HG03196 (cell line): Measurements from ENCODE around the gene THSD4.
"Not testable (repeated sequence)": the region's sequence is repeated elsewhere in the genome, so short reads cannot be mapped to it uniquely, and the experiment has no call there.

Experiments used
- ATAC-seq: cut with Tn5 transposase; IDR thresholded peaks from one replicate; pipeline ENCODE4 v1.9.1; 2021; ENCODE audit not compliant: unreplicated experiment

The THSD4 gene

DNA sequence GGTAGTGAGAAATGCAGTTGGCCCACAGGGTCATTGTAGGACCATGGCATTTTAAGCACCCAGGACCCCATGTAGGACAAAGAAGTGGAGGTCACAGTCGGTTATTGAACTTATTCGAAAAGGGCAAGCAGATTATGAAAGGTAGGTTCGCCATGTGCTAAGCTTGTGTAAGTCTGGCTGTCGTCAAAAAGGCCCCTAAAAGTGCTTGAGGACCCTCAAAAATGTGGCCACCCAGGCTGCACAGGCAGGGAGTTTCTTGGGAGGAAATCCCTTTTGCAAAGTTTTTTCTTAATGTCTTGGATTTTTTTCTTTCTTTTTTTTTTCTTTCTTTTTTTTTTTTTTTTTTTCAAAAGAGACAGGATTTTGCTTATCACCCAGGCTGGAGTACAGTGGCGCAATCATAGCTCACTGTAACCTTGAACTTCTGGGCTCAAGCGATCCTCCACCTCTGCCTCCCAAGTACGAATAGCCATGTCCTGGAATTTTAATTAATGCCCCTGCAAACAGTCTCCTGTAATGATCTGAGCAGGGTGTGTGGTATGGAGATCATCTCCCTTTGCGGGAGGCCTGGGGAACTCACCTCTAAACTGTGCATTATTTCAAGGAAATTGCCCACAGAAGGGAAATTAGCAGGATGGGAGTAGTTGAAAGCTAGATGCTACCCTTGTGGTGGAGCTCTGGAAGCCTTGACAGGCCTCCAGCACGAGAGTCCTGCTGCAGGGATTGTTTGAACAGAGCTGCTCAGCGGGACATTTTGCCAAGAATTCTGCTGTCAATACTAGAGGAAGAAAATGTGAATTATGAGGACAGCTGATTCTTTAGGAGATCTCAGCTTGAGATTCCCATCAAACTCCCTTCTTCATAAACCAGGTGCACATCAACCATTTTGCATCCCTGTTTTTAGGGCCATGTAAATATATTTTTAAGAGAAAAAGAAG is 28.4 kb downstream of the THSD4 start:
- ATAC-seq: no peak

DNA sequence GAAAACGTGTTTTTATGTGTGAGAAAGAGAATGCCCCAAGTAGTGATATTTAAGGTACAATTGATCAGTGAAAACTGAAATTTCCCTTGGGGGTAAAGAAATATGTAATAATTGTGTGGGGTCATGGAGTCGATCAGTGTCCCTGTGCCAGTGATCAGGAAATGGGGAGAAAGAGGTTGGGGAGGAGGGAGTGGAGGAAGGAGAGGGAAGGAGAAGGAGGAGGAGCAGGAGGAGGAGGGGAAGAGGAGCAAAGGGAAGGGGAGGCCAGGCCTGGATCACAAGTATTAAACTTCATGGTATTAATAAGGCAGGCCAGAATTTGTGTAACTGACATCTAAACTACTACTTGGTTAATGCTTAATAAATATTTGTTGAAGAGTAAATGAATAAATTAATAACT is 30.4 kb downstream of the THSD4 start:
- ATAC-seq: no peak

DNA sequence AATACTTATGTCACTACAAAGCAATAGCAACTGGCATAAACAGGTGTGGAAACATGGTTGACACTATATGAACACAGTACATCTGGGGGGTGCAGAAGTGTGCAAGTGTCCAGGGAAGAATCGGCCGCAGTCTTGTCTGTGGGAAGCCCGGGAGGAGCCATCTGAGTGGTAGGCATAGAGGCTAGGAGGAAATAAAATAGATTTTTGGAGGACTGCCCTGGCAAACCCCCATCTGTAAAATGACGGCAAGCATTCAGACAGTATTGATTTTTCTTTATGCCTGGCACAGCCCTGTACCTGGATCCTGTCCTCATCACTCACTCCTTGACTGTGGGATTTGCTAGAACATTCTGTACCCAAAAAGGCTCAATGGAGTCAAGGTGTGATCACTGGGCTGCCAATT is 31.3 kb downstream of the THSD4 start:
- ATAC-seq: no peak

DNA sequence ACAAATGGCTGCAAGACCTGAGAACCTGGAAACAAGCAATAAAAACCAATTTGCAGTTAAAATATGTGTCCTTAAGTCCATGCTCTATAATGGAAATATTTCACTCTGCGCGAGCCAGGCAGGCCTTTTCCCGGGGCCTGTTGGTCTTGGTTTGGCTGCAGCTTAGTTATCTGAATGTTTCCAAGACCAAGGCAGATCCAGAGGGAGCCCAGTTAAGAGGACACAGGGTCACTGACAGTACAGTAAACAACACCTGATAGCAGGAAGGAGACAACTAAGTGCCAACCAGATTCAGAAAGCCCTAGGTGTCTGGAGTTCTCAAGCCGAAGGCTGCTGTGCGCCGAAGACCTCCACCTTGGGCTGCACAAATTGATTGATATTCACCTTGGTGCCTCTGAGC is 32.8 kb downstream of the THSD4 start:
- ATAC-seq: no peak

DNA sequence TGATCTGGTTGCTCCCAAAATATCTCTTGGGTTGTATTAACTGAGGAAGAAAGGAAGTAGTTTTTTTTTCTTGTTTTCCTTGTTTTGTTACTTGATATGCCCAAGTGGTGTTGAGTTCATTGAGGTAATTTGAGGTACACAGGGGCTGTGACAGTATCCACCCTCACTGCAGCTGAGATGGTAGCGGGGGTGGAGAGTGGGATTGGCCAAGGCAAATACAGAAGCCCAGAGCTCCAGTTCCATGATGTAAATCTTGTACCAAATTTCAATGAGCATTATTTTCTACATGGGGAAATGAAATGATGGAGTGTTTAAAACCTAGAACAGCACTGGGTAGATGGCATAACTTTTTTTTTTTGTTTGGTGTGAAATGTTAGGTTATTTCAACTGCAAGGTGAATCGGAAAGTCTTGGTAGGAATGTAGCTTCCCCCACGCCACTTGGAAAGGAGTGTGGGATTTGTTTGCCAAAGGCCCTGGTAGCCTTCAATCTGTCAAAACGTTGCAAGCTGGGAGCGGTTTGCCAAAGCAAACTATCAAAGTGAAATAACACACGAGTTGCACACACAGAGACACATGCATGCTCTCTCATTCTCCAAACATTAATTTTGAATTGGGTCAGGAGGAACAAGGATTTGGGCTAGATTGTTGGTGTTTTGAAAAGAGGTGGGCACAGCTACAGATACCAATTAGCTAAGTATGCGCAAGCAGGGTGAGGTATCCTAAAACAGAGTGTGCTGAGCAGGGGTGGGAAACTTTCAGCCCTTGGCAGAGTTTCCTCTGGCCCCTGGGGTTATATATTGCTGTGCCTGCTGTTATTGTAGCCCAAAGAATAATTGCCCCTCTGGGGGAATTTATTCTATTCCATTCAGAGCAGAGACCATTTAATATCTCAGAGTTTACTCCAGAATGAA is 34.6 kb downstream of the THSD4 start:
- no peak for ATAC-seq

DNA sequence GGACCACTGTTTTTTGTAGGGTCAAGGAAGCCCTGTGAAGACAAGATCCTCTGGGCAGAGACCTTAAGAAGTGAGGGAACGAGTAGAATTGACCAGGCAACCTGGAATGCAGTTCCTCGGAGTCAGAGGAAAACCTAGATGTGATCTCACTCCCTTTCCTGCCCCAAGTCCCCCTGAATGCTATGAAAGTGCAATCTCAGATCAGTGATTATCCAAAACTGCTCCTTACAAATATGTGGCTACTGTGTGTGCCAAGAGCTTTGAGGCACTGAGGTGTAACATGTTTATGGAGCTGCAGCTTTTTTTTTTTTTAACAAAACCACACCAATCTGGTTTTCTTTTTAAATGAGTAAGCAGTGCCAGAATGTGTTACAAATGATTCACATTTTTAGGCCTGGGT is 35.8 kb downstream of the THSD4 start:
- ATAC-seq: no peak

DNA sequence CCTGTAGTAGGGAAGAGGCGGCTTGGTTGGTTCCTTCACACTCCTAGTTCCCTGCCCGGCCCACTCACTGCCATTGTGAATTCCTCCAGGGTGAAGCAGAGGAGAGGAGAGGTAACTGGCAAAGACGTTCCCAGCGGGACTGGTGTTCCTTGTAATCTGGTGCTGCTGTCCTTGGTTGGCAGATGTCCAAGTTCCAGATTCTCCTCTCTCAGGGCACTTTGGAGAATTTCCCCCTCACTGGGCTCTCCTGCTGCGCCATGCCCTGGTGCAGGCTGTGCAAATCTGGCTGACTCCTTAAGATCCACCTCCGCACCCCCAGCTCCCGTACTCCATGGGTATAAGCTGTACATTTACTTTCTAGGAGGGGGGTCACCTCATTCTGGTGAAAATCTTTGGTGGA is 37.3 kb downstream of the THSD4 start:
- ATAC-seq: no peak

DNA sequence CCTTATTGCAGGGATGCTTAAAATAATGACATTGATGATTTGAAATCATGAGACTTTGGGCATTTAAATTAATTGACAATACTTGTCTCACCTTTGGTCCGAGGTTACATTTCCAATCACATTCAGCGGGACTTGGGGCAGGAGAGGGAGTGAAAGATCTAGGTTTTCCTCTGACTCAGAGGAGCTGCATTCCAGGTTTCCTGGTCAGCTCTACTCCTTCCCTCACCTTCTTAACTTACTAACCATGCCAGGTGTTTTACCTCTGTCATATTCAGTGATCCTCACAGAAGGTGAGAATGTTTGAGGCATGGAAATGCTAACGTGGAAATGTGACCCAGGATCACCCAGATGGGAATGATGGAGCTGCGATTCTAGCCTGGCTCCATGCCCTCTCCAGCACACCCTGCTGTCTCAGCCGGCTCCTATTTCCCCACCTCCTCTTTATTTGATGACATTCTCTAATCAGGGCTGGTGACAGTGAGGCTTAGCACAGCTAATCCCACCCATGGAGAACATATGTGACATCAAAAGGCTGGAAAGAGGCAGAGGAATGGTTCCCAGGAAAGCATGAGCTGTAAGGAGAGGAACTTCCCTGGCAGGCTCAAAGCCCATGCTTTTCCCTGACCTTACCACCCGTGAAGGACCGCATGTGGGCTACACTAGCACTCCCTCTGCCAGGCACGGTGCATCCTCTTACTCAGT is 38.7 kb downstream of the THSD4 start:
- ATAC-seq: no peak

DNA sequence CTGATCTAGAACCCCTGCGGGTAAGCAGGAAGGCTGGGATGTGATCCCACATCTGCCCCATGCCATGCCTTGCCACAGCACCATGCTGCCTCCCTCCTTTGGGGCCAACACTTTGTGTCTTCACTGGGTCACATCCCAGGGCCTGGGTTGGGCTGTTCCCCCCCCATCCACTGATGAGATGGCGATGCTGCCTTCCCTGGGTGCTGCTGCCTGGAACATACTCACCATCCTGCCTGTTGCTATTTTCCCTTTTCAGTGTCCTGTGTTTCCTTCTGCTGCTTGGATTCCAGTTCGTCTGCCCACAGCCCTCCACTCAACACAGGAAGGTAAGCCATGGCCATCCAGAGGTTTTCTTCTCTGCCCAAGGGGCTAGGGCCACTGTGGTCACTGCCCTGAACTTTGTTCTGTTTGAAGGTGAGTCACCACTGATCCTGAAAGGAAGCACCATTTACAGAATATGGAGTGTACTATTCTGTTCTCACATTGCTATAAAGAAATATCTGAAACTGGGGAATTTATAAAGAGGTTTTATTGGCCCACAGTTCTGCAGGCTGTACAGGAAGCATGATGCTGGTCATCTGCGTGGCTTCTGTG is 39.4 kb downstream of the THSD4 start:
- ATAC-seq: no peak

DNA sequence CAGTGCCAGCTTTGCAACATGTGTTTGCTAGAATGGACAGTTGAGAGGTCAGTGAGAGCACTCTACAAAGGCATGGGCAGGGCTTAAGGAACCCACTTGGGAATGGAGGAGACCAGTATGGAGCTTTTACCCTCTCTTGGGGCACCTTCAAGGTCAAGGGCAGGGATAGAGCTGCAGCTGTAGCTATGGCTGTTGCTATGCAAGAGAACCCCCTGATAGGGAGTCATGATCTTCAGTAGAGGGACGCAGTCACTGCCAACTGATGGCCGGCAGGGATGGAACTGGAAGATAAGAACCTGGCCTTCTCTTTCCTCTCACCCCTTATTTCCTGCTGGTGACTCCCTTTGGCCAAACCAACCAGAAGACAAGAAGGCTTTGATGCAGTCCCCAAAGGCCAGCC is 40.3 kb downstream of the THSD4 start:
- ATAC-seq: no peak

DNA sequence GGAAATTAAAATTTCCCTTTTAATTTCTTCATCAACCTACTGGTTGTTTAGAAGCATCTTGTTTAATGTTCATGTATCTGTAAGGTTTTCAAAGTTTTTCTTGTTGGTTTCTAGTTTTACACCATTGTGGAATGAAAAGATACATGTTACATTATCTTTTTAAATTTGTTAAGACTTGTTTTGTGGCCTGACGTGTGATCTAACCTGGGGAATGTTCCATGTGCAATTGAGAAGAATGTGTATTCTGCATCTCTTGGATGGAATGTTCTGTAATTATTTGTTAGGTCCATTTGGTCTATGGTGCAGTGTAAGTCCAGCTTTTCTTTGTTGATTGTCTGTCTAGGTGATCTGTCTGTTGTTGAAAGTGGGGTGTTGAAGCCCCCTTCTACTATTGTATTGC is 45.7 kb downstream of the THSD4 start:
- no peak for ATAC-seq

DNA sequence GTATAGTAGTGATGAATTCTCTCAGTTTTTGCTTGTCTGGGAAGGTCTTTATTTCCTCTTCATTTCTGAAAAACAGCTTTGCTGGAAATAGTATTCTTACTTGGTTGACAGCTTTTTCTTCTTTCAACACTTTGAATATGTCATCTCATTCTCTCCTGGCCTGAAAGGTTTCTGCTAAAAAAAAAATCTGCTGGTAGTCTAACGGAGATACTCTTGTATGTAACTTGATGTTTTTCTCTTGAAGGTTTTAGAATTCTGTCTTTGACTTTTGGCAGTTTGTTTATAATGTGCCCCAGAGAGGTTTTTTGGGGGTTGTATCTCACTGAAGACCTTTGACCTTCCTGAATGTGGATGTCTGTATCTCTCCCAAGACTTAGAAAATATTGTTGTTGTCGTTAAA is 47.0 kb downstream of the THSD4 start:
- no peak for ATAC-seq

DNA sequence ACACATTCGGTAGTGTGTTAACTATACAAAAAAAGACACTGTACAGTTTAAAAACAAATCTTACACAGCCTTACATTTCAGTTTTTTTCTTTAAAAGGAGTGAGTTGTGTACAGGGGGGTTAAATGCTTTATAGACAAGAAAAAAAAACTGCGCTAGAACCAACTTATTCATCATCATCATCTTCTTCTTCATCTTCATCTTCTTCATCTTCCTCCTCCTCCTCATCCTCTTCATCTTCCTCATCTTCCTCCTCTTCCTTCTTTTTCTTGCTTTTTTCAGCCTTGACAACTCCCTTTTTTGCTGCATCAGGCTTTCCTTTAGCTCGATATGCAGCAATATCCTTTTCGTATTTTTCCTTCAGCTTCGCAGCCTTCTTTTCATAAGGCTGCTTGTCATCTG is 49.3 kb downstream of the THSD4 start:
- ATAC-seq: not testable (repeated sequence)

DNA sequence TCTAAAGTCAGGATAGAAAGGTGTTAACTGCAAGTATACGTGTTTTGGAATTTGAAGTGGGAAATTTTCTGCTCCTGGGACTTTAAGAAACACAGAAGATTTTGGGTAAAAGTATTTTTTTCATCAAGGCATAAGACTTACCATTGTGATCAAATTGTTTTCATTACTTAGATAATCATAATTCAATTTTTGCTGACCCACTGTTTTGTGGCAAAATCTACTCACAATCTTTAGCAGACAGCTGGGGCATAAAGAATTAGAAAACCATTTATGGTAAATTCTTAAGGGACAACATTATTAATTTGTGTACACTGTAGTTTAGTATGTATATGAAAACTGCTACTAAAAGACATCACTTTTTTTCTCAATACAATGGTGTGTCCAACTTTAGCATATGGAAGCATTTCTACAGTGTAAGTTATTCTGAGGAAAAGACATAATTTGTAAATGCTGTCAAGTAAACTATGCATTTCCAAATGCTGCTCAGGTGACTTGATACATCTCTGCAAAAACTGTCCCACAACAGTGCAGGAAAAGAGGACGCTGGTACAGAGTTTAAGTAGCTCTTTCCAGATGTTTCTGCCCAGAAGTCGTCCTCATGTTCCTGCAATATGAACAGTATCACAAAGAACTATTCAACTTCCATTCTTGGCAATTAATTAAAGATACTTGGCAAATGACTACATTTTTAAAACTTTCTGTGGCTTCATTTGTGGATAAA is 52.3 kb downstream of the THSD4 start:
- ATAC-seq: no peak

DNA sequence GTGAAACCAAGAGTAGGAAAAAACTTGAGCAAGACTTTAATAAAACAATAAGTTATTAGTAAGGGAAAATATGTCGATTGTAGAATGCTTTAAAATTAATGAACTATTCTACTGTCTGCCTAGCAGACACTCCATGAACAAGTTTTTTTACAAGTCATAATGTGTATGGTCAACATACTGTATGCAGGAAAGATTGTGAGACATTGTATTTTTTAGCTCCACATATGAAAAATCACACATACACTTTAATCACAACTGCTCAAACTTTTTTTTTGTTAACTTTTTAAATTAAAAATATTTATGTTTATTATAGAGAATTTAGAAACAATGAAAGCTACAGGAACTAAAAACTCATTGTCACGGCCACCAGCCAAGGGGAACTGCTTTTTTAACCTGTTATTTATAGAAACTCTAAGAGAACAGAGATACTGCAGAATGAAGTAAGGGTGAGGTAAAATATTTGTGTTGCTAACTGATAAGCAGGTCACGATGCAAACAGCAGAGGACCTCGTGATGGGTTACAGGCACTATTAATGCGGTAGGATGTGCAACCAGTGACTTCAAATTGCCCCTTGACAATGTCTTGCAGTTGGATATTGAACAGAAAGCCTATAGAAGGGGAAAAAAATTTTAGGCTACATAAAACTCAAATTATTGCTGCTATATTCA is 53.0 kb downstream of the THSD4 start:
- no peak for ATAC-seq

DNA sequence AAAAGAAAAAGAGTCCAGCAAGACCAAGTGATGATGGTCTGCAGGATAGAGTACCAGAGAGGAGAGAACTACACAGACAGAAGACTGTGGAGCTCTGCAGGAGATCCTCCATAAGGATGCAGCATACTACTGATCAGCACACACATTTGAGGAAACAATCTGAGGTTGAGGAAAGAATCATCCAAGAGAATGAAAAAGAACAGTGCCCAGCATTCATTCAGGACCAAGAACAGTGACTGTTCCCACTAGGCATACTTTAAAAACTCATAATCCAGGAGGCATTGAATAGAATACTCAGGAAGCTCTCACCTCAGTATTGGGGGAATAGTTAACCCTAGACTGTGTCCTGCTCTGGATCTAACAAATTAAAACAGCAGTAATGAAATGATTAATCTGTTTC is 54.9 kb downstream of the THSD4 start:
- no peak for ATAC-seq

DNA sequence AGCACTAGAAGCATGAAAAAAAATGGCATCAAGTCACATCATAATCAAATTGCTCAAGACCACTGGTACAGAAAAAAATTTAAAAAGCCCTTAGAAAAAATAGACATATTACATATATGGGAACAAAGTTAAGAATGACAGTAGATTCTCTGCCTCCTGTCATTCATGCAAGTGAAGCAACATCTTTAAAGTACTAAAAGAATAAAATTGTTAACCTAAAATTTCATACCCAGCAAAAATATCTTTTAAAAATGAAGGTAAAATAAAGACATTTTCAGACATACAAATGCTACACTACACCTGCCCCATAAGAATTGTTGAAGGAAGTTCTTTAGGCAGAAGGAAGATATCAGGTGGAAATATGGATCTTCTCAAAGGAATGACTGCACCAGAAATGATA is 55.9 kb downstream of the THSD4 start:
- no peak for ATAC-seq

DNA sequence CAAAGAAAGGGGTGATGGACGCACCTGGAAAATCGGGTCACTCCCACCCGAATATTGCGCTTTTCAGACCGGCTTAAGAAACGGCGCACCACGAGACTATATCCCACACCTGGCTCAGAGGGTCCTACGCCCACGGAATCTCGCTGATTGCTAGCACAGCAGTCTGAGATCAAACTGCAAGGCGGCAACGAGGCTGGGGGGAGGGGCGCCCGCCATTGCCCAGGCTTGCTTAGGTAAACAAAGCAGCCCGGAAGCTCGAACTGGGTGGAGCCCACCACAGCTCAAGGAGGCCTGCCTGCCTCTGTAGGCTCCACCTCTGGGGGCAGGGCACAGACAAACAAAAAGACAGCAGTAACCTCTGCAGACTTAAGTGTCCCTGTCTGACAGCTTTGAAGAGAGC is 59.1 kb downstream of the THSD4 start:
- not testable (repeated sequence) for ATAC-seq

DNA sequence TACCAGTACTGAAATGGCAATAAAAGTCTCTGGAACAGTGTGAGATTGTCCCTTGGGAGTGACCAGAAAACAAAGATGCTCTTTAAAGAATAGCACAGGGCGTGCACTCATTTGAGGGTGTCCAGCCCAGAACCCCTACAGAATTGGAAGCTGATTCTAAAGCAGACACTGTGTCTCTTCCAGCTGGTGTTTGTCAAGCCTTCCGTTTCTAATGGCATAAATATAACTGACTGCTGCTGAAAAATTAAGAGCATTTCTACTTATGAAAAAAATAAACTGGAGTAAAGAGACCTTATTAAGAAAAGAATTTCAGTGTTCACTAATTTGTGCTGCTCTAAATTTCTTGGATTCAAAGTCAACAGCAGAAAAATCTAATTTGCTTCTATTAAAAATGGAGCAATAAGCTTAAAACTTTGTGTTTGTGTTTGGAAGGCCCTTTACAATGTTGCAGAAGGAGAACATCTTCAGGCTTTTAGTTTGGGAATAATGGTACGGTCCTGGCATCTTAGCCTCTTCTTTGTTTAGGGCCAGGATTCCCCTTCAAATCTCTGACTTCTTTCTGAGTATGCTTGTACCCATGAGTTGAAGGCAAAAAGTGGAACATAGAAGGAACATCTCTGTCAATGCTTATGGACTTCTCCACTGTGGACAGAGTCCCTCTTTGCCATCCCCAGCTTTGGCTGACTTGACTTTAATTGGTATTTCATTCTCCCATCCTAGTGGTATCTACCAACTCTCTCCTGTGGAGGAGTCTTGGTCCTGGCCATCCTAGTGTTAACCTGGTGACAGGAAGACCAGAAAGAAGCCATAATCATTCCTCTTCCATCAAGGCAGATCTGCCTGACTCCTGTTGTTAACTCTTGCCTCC is 65.9 kb downstream of the THSD4 start:
- no peak for ATAC-seq
